ENCODE data around the gene DLGAP1.
"Not testable (repeated sequence)": the region's sequence is repeated elsewhere in the genome, so short reads cannot be mapped to it uniquely, and the experiment has no call there.

Gene DLGAP1

DNA sequence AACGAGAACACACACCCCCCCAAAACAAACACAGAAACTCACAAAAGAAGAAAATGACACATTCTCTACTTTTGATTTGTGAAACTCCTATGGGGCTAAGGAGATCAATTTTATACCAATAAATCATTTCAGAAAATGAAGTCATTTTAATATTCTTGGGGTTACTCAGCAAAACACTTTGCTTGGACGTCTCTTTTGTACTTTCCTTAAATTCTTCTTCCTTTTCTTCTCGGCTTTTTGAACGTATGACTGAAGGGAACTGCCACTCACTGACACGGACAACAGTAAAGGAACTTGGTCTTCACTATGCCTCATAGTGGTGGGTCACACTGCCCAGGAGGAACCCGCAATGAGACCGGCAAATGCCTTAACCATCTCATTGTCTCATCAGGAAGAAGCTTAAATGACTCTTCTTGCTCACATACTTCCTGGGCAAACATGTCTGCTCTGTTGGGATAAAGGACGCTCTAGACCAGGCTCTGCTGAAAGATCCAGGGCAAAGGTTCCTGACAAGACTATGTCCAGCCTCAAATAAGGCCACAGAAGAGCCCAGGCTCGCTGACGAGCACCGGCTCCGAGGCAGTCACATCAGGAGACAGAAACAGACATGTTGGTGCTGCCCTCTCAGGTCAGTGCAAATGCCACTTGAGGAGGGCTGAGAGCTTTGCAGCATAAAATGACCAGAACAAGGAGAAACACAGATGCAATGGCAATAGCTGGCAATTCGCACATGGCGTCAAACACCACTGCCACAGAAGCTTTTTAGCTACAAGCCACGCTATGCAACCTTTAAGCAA lies 799.7 kb downstream of the DLGAP1 start:
- no peak for DNase-seq (ENCODE audit: low read depth)

DNA sequence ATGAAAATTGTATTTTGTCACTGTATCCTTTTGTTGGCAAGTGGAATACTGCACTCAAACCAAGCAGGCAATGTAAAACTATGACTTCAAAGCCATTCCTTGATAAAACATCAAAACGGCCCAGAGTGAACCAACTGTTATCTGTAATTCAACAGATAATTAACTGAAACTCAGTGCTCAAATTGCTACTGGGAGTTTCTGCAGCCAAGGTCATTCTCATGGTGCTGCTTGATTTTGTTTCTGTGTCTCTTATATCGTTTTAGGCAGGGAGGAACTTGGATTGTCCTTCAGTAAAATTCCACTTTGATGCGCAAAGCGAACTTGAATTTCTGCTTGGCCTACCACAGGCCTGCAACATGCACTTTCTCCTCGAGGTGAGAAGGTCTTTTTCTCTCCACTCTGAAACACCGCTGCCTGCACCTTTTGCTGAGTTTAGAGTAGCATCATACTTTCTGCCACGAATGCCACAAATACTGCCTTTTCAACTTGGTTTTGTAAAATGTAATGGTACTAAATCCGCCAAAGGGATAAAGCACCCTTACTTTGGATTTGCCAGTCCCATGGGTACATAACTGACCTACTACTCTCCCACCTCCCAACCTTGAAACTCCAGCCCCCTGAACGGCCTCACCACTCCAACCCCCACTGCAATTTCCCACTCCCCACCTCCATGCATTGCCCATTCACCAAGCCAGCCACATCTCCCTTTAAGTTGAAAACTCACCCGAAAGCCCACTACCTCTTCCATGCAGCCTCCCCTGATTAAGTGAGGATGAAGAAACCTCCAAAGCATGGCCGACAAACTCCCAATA lies 800.5 kb downstream of the DLGAP1 start:
- DNase-seq (ENCODE audit: low read depth), result no peak

DNA sequence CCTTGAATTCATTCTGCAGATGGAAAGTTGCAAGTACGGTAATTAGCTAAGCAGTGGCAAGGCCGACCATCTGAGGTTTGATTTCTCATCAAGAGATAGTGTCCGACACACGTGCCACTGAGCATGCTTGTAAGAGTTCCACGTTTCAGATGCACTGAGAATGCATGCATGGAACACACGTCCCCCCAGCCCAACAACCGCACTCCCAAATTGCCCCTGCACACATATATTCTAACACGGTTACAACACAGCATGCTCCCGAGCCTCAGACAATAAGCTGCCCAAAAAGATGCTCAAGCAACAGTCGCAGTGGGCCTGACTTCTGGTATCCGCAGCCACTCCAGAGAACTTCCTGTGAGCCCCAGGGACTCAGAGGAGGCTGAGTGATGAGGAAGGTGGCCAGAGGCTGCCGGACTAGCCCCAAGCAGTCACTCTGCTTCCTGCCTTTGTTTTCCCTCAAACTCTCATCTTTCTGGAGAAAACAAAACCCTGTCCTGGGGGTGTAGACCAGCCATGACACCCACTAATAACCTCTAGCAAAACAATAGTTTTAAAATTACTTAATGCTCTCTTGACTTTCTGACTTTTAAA lies 801.2 kb downstream of the DLGAP1 start:
- DNase-seq (ENCODE audit: low read depth), result no peak

DNA sequence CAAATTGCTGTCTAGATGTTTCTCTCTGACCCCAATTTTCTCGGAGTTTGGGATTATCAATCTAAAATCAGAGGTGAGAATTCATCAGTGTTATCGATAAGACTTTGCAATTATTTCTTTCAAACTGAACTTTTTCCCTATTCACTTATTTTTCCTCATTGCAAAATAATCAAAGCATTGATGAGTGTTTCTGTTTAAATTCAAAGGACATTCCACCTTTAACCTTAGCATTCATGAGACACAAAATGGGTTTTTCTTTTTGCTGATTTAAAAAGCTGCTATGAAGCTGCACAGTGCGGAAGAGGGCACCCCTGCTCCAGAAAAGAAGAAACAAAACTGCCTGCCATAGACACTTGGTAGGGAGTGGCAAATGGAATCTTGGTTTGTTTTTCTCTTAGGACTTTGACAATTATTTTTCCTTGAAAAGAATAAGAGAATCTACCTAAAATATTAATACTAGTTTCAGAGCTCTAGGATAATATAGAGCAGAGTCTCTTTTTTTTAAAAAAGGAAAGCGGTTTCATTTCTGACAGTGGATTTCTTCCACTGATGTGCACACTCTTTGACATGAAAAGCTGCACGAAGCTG lies 801.8 kb downstream of the DLGAP1 start:
- no peak for DNase-seq (ENCODE audit: low read depth)

DNA sequence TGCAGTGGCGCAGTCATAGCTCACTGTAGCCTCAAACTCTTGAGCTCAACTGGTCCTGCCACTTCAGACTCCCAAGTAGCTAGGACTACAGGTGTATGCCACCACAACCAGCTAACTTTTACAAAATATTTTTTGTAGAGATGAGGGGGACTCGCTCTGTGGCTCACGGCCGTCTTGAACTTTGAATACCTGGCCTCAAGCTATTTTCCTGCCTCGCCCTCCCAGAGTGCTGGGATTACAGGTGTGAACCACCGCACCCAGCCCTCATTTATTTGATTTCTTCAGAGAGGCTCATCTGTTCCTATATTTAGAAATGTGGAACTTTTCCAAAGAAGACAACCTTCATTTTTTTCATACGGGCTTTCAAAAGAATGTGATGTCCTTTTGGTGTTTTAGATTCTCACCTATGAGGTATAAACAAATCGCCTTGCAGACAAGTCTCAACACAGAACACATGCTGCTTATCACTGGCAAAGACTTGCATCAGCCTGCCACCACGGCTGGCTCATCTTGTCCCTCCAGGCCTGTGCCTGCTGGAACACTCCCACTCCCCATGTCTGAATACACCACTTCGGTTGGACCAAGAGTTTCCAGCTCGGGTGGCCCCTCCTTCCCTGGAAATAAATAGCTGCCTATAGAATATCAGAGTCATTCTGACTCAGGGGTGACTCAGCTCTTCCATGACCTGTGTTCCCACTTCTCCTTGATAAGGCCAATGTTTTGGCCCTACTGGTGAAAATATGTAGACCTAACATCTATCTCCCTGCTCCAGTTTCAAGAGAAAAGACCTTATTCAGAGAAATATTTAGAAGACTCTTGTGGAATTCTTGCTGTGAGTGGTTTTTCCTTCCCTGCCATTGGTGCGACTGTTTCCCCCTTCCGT lies 802.5 kb downstream of the DLGAP1 start:
- peak; percentile 44 for DNase-seq (ENCODE audit: low read depth)

DNA sequence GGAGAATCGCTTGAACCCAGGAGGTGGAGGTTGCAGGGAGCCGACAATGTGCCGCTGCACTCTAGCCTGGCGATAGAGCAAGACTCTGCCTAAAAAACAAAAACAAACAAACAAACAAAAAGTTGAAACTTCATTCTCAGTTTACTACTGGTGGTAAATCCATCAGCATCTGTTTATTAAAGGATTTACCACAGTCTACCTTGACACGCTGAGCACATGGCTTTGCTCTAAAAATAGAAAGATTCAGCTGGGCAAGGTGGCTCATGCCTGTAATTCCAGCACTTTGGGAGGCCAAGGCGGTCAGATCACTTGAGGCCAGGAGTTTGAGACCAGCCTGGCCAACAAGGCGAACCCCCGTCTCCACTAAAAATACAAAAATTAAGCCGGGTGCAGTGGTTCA lies 803.8 kb downstream of the DLGAP1 start:
- DNase-seq (ENCODE audit: low read depth), result no peak

DNA sequence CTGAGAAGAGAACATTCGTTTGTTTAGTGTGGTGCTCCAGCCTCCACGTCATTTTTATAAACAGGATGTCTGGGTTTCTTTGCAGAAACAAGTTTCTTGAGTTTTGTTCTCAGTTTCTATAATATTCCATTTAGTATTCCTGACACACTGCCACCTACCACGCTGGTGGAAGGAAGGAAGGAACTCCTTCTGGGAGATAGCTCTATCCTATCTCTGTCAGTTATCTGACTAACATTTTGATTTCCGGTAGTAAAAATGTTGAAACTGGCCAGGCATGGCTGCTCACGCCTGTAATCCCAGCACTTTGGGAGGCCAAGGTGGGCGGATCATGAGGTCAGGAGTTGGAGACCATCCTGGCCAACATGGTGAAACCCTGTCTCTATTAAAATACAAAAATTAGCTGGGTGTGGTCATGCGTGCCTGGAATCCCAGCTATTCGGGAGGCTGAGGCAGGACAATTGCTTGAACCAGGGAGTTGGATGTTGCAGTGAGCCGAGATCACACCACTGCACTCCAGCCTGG lies 804.5 kb downstream of the DLGAP1 start:
- DNase-seq (ENCODE audit: low read depth), result not testable (repeated sequence)

DNA sequence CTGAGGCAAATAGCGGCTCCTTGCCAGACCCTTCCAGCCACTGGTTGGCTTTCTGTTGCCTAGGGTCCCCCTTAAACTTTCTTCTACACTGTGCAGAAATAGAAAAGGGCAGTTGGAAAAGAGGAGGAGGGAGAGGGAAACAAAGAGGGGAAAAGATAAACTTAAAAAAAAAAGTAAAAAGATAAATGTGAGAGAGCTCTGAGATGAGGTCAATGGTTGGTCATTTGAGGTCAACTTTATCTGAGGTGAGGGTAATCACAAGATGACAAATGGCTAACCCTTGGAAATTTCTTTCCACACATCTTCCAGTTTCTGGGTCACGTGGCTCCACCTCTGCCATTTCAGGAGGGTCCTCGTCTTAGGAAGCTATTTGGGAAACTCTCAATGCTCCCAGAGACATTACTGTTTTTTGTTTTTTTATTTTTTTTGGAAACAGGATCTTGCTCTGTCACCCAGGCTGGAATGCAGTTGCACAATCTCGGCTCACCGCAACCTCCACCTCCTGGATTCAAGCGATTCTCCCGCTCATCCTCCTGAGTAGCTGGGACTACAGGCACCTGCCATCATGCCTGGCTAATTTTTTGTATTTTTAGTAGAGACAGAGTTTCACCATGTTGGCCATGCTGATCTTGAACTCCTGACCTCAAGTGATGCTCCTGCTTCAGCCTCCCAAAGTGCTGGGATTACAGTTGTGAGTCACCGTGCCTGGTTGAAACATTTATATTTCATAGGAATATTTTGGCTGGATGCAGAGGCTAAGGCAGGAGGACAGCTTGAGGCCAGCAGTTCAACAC lies 805.3 kb downstream of the DLGAP1 start:
- DNase-seq (ENCODE audit: low read depth), result no peak

DNA sequence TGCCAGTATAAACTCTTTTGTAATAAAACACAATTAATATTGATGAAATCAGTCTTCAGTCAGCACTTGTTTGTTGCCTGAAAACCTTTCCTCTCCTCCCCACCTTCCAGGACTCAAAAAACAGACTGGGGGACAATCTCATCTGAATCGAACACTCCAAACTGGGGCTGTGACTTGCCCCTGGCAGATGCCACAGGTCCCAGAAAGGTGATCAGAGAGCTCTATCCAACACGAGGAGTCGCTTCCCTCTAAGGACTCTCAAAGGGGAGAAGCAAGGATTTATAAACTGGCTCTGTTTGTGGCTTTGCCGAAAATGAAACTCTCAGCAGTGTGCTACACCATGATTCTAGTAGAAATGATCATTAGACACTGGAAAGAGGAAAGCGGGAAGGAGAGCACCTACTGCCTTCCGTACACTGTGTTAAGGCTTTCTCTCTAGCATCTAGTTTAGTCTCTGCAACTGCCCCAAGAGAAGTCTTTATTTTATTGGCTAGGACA lies 805.9 kb downstream of the DLGAP1 start:
- no peak for DNase-seq (ENCODE audit: low read depth)

DNA sequence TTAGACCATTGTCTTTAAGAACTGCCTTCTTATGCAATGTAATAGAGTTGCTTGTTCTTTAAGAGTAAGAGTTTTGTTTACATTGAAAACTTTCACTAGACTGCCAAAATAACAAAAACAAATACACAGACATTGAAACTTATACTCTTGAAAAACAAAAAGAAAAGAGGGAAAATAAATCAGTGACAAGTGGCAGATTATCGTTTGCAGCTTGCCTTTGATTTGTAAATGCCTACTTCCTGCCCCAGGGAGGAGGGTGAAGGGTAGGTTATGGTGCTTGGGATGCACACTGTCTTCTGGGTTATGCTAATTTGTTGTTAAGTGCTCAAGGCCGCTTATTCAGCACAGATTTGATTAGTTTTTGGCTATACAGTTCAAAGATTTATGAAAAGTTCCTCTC lies 806.5 kb downstream of the DLGAP1 start:
- DNase-seq (ENCODE audit: low read depth), result no peak

DNA sequence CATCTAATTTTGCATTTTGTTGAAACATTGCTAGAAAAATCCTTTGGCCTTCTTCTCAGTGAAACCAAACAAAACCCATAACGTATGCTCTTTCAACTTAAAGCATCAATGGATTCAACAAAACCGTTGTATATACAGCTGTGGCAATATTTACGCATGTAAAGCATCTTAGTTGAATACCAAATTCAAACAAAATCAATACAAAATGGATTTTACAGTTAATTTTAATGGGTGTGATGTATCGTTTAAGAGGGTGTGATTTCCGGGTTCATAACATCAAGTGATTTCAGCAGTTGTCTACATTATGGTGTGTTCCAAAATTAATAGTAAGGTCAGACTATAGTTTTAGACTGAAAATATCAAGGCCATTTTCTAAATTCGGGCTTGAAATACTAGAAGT lies 806.9 kb downstream of the DLGAP1 start:
- no peak for DNase-seq (ENCODE audit: low read depth)

DNA sequence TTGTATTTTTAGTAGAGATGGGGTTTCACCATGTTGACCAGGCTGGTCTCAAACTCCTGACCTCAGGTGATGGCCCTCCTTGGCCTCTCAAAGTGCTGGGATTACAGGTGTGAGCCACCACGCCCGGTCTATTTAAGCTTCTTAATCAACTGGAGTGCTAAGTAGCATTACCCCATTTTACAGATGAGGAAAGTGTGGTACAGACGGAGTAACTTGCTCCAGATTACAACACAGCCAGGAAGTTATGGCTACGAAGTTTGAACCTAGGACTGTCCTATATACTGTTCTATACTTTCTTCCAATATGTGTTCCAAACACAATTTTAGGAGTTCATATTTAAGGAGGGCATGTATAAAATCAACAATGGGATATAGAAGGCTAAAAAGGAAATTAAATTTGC lies 807.5 kb downstream of the DLGAP1 start:
- no peak for DNase-seq (ENCODE audit: low read depth)

DNA sequence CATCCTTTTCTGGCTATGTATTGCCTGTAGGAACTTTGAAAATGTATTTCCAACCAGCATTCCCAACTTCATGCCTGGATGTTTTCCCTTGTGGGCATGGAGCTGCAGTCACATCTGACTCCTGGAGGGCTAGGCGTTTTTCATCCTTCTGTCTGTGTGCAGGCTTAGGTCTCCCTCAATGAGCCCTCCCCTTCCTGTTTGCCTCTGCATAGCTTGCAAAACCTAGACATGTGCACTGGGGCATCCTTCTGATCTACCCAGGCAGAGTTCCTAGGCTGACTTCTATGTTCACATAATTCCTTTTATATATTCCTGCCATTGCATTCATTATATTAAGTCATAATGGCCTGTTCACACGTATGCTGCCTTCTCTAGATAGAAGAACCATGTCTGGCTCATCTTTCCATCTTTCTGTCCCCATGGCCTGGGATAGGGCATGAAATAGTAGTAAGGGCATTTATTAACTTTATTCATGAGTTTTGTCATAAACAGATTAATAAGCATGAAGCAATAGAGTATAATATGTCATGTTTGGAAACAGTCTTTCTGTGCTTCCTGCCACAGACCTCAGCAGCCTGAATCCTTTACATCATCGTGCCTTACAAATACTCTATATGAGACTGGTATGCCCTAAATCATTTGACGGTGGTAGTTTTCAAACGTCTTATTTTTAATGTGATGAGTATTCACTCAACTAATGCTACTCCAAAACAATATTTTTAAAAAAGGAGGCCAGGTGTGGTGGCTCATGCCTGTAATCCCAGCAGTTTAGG lies 809.5 kb downstream of the DLGAP1 start:
- DNase-seq (ENCODE audit: low read depth), result no peak

DNA sequence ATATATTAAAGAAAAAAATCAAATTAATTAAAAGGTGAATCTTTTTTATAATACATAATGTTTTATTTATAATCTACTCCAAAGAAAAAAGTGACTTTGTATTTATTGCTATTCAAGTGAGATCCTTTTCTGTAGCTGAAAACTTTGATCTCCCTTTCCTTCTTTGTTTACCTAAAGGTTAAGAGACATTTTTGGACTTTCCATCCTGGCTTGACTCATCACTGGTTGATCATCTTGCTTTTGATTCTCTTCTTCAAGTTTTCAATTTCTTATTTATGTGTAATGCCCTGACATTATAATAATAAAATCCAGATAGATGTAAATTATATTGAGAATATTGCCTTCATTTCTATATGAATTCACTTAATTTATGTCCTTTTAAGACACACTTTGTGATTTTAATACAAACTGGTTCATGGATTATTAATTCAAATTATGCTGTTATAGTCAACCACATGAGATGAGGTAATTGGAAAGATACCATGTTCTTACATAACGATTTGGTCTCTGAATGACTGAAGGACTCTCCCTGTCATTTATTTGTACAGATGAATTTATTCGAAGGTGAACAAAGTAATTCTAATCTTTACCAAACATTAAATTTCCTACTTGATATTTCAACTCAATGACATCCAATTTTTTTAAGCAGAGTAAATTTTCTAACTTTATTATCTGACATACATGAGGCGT lies 820.7 kb downstream of the DLGAP1 start:
- no peak for DNase-seq (ENCODE audit: low read depth)

DNA sequence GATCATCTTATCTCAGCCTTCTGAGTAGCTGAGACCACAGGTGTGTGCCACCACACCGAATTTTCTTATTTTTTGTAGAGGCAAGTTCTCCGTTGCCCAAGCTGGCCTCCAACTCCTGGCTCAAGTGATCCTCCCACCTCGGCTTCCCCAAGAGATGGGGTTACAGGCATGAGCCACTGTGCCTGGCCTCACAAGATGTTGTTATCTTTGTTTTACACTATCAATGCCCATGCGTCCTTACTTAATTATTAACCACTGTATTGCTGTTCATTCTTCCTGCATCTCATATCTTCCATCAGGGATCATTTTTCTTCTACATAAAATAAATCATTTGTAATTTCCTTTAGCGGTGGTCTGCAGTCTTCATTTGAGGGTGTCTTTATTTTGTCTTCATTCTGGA lies 823.2 kb downstream of the DLGAP1 start:
- no peak for DNase-seq (ENCODE audit: low read depth)

DNA sequence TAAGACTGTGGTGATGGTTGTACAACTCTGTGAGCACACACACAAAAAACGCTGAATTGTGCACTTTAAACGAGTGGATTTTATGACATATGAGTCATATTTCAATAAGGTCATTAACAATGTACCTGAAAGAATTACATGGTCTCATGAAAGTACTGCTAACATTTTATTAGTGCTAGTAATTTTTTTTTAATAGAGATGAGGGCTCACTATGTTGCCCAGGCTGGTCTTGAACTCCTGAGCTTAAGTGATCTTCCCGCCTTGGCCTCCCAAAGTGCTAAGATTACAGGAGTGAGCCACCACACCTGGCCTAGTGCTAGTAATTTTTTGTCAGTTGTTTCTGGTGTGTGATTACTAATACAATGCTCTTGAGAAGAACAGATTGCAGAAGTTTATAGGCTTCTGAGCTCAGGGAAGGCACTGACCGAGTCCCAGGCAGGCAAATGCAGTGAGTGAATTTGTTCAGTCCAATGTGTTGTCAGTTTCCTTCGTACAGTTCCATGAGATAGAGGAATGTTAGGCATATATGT lies 828.1 kb downstream of the DLGAP1 start:
- no peak for DNase-seq (ENCODE audit: low read depth)

DNA sequence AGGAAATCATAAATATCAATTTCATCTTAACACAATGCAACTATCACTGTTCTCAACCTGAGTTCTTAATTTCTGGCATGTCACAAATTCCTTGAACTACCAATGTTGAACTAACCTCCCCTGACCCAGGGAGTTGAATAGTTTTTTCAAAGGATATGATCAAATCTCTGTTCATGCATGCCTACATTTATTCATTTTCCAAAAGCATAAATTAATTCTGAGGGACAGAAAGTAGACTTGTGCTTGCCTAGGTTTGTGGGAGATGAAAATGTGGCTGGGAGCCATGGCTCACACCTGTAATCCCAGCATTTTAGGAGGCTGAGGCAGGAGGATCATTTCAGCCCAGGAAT lies 829.4 kb downstream of the DLGAP1 start:
- no peak for DNase-seq (ENCODE audit: low read depth)

DNA sequence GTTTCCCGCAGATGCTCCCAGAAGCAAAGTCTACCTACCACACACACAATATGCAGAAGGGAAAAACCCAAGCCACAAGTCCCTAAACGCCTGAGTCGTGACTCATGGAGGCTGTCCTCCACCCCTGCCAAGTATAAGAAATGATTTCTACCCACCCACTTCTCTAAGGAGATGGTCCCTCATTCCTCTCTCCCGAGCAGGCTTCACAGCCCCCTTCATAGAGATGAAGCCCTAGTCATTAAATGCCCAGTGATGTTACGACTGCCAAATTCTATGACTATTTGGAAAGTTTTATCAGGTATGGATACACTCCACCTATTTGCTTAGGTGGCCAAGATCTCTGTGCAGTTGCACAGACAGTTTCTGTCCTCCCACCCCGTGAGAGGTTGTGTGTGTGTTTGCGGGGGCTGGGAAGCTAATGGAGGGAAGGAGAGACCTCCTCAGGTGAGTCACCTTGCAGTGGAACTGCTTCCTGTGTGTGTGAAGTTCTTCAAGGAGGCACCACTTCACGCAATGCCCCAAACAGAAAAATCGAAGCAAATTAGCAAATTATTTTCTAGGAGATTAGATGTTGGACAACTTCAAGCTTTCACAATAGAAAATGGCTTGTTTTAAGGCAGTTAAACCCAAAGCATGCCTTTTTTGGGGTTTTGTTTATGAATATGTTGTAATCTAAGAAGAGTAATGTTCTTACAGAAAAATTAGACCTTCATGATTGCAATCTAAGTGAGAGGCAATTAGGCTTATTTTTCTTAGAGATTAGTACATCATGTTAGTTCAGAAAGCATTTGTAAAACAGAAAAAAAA lies 830.0 kb downstream of the DLGAP1 start:
- DNase-seq (ENCODE audit: low read depth), result peak; percentile 77
